Measurements from ENCODE around the gene PLPP3. TPM values are rescaled to one million over a fixed set of nuclear protein-coding genes. Genes with fewer than 3 reads are reported as not detected.

Gene PLPP3
- total RNA-seq, 4 donors from 2014 or later: 16.5 to 116 (median 33.5) TPM

DNA sequence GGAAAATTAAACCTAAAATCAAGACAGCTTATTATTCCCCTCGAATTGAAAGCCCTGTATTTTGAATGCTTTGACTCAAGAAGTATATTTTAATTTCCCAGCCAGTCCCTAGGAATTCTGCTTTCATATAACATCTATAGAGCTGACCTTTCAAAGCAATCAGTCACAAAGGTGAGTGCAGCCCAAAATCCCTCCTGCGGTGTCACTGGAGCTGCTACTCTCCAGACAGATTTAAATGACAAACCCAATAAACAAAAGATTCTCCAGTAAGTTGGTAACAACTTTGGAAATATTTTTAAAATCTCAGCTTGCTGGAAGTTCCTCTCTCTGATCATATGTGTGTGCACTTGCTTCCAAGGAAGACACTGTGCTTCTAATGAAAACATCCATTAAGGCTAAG is 14.7 kb downstream of the PLPP3 start:
- WGBS, 2 donors: 56 to 68% methylated on average over 2 of the region's 2 CpGs
- no peak for DNase-seq
- TF ChIP-seq CTCF (IDR thresholded peaks at IDR 0.05): no peak
- no peak for TF ChIP-seq POLR2A (IDR thresholded peaks at IDR 0.05)
- H3K36me3 ChIP-seq: no peaks in the 10 kb centered on the region
- H3K27ac ChIP-seq: peak overlapping the region in 1 of 4 donors; percentile 2
- intact Hi-C loops (cut with DNase I): no loop called here
- H3K4me3 ChIP-seq: no peak overlapping the region
- H3K4me1 ChIP-seq: peaks cover 0 to 86% (median 43%) of the 10 kb centered on the region in 3 donors
- no peaks in the 10 kb centered on the region for H3K9me3 ChIP-seq
- H3K27me3 ChIP-seq: no peaks in the 10 kb centered on the region

DNA sequence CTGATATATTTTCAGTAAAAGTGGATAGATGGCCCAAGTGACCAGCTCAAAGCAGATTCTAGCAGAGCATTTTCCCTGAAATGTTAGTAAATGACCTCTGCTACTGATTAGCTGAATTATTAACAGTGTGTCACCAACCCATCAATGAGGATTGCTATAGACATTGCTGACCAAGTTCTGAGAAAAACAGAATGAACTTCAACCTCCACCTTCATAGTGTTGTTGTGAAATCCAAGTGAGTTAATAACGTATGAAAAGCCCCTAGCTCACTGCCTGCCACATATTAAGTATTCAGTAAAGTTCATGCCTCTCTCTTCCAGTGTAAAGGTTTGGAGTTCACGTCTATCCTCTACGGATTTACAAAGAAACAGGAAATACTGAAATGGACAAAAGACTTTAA is 15.8 kb downstream of the PLPP3 start:
- TF ChIP-seq CTCF (IDR thresholded peaks at IDR 0.05): no peak
- no peak for TF ChIP-seq POLR2A (IDR thresholded peaks at IDR 0.05)

GRCh38 chr1:56562891-56563452 is 16.4 kb downstream of the PLPP3 start:
- DNase-seq: no peak
- peaks cover 0 to 77% (median 36%) of the 10 kb centered on the region in 3 donors for H3K4me1 ChIP-seq
- H3K27ac ChIP-seq: no peak overlapping the region
- no peaks in the 10 kb centered on the region for H3K9me3 ChIP-seq
- intact Hi-C loops (cut with DNase I): no loop called here
- TF ChIP-seq POLR2A (IDR thresholded peaks at IDR 0.05): no peak
- TF ChIP-seq CTCF (IDR thresholded peaks at IDR 0.05): no peak
- no peaks in the 10 kb centered on the region for H3K27me3 ChIP-seq
- H3K36me3 ChIP-seq: no peaks in the 10 kb centered on the region
- H3K4me3 ChIP-seq: no peak overlapping the region
- WGBS, 2 donors: 80 to 81% methylated on average over 2 of the region's 2 CpGs

More for the DNA sequence above, 15.8 kb downstream of the PLPP3 start:
- intact Hi-C loops (cut with DNase I): no loop called here
- no peaks in the 10 kb centered on the region for H3K9me3 ChIP-seq
- H3K4me3 ChIP-seq: no peak overlapping the region
- 61 to 64% methylated on average over 3 of the region's 3 CpGs for WGBS, 2 donors
- no peak overlapping the region for H3K27ac ChIP-seq
- H3K36me3 ChIP-seq: no peaks in the 10 kb centered on the region
- no peaks in the 10 kb centered on the region for H3K27me3 ChIP-seq
- peaks cover 0 to 75% (median 36%) of the 10 kb centered on the region in 3 donors for H3K4me1 ChIP-seq
- DNase-seq: no peak

GRCh38 chr1:56561227-56562019 is 17.9 kb downstream of the PLPP3 start:
- Histone ChIP-seq H3K9me3 (no peaks in the 10 kb centered on the region), H3K27ac (peak overlapping the region in 1 of 4 donors; percentile 14), H3K36me3 (no peaks in the 10 kb centered on the region), H3K27me3 (no peaks in the 10 kb centered on the region), H3K4me1 (peaks cover 0 to 77% (median 36%) of the 10 kb centered on the region in 3 donors), H3K4me3 (no peak overlapping the region)
- intact Hi-C loops (cut with DNase I): no loop called here
- no peak for DNase-seq
- WGBS, 2 donors: 27 to 38% methylated on average over 8 of the region's 8 CpGs
- TF ChIP-seq CTCF (IDR thresholded peaks at IDR 0.05) (no peak), POLR2A (IDR thresholded peaks at IDR 0.05) (no peak)

DNA sequence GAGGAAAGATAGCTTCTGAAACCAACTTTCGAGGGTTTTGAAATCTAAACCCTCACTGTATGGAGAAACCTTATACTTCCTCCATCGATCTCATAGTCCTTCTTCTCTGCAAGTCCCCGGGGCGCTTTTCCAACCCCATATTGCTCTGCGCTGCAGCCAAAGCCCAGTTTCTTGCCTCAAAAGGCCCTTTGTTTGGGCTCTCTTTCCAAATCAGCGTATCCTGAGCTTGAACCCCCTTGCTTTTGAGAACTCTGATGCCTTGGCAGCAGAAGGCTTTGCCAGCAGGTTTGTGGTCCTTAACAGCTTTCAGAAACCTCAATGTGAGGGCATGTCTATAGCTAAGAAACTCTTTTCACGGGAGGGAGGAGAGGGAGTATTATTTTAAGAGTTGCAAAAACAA is 21.6 kb downstream of the PLPP3 start:
- Histone ChIP-seq H3K36me3 (no peaks in the 10 kb centered on the region), H3K27ac (no peak overlapping the region), H3K27me3 (no peaks in the 10 kb centered on the region), H3K9me3 (no peaks in the 10 kb centered on the region), H3K4me1 (peaks cover 0 to 65% (median 14%) of the 10 kb centered on the region in 3 donors), H3K4me3 (no peak overlapping the region)
- 80 to 91% methylated on average over 7 of the region's 7 CpGs for WGBS, 2 donors
- TF ChIP-seq POLR2A (IDR thresholded peaks at IDR 0.05): no peak
- TF ChIP-seq CTCF (IDR thresholded peaks at IDR 0.05): no peak
- intact Hi-C loops (cut with DNase I): loop anchor here (10.0 kb wide), 1 partner anchor 143 kb away; no protein-coding TSS in a partner anchor
- DNase-seq: no peak

All from esophagus squamous epithelium (tissue), 5 donors.